Dedifferentiated amniotic fluid mesenchymal stem cell (primary cell): Measurements from ENCODE around the gene ZNF213.

Source experiments
- DNase-seq: peaks from one replicate; pipeline ENCODE4 v3.0.0-alpha.2; 2016; ENCODE audit errors: extremely low spot score

The ZNF213 gene, protein sequence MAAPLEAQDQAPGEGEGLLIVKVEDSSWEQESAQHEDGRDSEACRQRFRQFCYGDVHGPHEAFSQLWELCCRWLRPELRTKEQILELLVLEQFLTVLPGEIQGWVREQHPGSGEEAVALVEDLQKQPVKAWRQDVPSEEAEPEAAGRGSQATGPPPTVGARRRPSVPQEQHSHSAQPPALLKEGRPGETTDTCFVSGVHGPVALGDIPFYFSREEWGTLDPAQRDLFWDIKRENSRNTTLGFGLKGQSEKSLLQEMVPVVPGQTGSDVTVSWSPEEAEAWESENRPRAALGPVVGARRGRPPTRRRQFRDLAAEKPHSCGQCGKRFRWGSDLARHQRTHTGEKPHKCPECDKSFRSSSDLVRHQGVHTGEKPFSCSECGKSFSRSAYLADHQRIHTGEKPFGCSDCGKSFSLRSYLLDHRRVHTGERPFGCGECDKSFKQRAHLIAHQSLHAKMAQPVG

GRCh38 chr16:3134338-3135125 is at the start of gene ZNF213:
TSS of gene ZNF213 (plus strand) at chr16:3135029. CDS start at chr16:3137281, 2,252 bp downstream.
- peak; percentile 99 for DNase-seq

- DNase-seq, result no peak
Measured at GRCh38 chr16:3085868-3086595, 48.8 kb upstream of the ZNF213 start.

DNA sequence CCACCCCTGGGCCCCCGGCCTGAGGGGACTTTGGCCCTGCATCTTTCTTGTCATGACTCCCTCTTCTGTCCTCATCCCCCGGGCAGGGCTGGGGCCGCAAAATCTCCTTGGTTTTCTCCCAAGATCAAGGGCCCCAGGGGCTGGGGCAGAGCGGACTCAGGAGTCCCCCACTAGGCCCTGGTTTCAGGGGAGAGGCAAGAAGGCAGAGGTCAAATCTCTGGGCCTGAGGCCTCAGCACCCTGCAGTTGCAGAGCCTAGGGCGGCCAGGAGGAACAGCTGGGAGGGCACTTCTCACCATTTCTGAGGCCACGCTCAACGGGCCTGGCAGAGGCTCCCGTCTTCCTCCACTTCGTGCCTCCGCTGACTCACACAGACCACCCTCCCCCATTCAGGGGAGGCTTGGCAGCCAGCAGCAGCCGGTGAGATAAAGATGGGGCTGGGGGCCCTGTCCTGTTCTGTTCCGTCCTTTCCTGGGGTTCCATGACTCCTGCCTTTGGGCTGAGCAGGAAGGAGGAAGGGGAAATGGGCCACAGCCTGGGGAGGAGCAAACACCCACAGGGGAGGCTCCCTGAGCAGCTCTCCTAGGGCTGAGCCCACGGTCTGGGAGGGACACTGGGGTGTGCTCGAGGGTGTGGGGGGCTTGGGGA is 48.1 kb upstream of the ZNF213 start:
- DNase-seq, result no peak

DNA sequence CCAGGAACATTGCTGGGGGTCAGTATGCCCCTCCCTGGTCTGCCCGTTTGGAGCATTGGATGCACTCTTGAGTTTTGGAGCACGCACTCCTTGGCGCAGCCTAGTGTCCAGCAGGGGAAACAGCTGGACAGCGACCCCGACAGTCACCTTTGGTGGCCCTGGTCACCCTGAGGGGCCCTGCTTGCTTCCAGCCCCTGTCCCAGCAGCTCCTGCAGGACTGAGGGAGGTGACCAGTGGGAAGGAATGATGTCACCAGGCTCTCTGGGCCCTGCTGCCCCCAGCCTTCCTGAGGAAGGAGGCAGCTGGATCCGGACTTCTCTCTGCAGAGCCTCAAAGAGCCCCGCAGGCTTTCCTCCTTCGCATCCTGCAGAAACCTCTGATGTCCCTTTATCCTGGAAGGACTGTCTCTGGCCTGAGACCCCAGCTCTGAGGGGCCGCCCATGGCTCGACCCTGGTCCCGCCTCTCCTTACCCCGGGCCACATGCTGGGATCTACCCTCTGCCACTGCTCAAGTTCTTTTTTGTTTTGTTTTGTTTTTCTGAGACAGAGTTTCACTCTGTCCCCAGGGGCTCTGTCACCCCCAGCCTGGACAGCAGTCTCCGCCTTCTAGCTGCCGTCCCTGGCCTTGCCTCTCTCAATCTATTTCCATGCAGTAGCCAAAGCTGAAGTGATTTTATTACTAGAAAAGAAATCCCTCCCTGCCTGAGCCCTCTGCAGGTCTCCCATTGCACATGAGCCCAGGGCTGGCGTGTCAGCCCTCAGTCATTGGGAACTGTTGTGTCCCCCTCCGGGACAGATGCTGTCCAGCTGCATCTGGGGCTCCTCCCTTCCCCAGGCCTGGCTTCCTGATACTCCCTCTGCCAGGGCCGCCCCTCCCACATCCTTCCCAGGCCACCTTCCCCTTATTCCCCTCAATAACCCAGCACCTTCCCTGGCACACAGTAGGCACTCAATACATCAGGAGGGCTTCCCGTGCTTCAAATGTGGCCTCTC is 47.3 kb upstream of the ZNF213 start:
- DNase-seq, result no peak

GRCh38 chr16:3088450-3088849 is 46.4 kb upstream of the ZNF213 start:
- no peak for DNase-seq

- DNase-seq, result no peak
Measured at GRCh38 chr16:3088925-3089716, 45.7 kb upstream of the ZNF213 start.

- no peak for DNase-seq
Measured at GRCh38 chr16:3089717-3090592, 44.9 kb upstream of the ZNF213 start.

DNA sequence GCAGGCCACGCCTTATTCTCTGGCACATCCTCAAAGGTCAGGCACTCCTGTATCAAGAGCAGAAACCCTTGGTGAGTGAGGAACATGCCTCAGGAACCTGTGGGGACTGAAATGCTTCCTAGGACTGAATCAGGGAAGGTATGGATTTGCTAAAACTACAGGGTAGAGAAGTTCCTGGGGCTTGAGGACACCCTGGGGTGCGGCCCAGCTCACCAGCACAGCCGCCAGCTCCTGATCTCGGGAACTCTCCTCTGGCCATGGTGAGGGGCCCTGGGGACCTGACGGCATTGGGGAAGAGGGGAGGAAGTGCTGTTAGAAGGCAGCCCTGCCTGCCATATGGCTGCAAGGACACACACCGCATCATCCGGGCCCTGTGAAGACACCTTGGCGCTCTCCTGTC is 43.3 kb upstream of the ZNF213 start:
- no peak for DNase-seq

DNA sequence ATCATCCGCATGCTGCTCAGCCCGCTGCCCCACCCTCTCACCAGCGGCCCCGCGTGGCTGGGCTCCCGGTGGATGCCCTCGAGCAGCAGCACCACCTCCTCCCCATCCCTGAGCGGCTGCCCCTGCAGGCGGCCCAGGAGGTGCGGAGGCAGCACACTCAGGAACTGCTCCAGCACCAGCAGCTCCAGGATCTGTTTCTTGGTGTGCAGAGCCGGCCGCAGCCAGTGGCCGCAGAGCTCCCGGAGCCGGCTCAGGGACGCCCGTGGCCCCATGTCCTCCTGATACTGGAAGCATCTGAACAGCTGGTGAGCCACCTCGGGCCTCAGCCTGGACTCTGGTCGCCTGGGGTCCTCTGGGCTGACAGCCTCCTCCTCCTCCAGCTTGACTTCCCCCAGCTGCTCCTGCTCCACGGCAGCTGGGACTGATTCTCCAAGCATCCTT is 42.3 kb upstream of the ZNF213 start:
- DNase-seq, result no peak

GRCh38 chr16:3094289-3095027 is 40.4 kb upstream of the ZNF213 start:
- DNase-seq, result no peak

DNA sequence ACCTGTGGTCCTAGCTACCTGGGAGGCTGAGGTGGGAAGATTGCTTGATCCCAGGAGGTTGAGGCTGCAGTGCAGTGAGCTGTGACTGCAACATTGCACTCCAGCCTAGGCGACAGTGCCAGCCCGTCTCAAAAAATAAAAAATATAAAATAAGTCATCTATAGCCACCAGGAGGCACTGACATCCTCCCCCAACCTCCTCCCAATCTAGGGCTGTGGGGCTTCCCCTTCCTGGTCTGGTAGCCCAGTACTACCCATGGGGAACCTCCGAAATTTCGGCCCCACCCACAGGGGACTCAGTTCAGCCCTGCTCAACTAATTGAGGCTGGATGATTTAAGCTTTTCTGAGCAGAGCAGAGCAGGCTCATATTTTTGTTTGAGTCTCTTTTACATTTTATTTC is 39.0 kb upstream of the ZNF213 start:
- no peak for DNase-seq

DNA sequence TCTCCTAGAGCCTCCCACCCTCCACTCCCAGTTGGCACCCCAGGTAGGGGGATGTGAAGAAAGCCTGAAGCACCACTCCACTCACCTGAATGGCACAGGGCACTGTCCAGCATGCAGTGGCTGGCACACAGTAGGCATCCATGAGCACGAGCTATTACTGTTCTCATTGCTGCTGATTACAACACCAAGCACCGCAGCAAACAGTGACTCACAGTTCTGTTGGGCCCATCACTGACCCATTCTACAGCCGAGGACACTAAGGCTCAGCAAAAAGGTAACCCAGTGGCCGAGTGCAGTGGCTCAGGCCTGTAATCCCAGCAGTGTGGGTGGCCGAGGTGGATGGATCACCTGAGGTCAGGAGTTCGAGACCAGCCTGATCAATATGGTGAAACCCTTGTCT is 38.5 kb upstream of the ZNF213 start:
- DNase-seq, result no peak

DNA sequence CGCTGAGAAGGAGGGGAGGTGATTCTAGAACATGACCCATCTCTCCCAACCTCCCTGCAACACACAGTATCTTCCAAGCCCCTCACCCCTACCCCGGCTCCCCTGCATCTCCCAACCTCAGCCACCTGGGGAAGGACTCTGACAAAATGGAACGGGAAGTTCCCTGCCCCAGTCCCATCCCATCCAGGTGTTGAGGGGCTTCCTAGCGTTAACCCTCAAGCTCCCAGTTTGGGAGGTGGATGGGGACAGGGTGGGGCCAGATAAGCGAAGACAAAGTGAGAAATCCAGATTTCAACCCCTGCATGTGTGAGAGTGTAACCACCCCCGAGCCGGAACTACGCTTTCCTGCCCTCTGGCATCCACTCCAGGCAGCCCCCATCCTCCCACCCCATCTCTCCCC is 37.6 kb upstream of the ZNF213 start:
- DNase-seq, result no peak

- no peak for DNase-seq
Measured at GRCh38 chr16:3098459-3099394, 36.1 kb upstream of the ZNF213 start, which contains the start of gene ZSCAN10. TSS of gene ZSCAN10 (minus strand) at chr16:3099294. CDS start at chr16:3092937, 6,357 bp downstream.

DNA sequence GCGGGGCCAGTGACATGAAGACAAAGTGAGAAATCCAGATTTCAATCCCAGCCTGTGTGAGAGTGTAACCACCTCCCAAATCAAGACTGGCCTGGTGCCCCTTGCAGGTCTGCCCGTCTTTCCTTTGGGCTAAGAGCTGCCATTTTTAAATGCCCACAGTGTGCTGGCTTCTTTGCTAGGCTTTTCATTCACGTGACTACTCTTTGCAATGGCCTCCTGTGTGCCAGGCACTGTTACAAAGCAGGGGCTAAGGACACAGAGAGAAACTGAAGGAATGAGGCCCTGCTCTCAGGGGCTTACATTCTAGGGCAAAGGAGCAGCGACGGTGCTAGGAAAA is 35.5 kb upstream of the ZNF213 start:
- DNase-seq, result no peak

GRCh38 chr16:3099732-3100499 is 34.9 kb upstream of the ZNF213 start:
- peak; percentile 68 for DNase-seq
